SJSA1 (cell line): ENCODE data around the gene ZC4H2. TPM values are rescaled to one million over a fixed set of nuclear protein-coding genes. Genes with fewer than 3 reads are reported as not detected.
"Not testable (repeated sequence)": the region's sequence is repeated elsewhere in the genome, so short reads cannot be mapped to it uniquely, and the experiment has no call there.

Experiments
- DNase-seq, 2 experiments: peaks; one replicate each; pipeline ENCODE4 v3.0.0-alpha.2; 2015 to 2020; ENCODE audit warnings: low spot score in 2 of 2, low read depth in 1 of 2
- H3K27ac ChIP-seq: fragments of 250-450 bp; sonication (Bioruptor Pico); 2 replicates; pipeline ENCODE4 v1.5.1; 2020; ENCODE audit warnings: mild to moderate bottlenecking, moderate library complexity
- H3K27me3 ChIP-seq: fragments of 250-450 bp; sonication (Bioruptor Pico); replicated peaks from 2 replicates; pipeline ENCODE4 v1.5.1; 2020; ENCODE audit warnings: mild to moderate bottlenecking, moderate library complexity
- H3K36me3 ChIP-seq: fragments of 250-450 bp; sonication (Bioruptor Pico); 2 replicates; pipeline ENCODE4 v1.5.1; 2020; ENCODE audit warnings: mild to moderate bottlenecking
- H3K4me1 ChIP-seq: fragments of 250-450 bp; sonication (Bioruptor Pico); replicated peaks from 2 replicates; pipeline ENCODE4 v1.6.1; 2021; ENCODE audit warnings: mild to moderate bottlenecking
- H3K4me3 ChIP-seq: fragments of 250-450 bp; sonication (Bioruptor Pico); 2 replicates; pipeline ENCODE4 v1.5.1; 2020; ENCODE audit warnings: mild to moderate bottlenecking
- H3K9me3 ChIP-seq: fragments of 250-450 bp; sonication (Bioruptor Pico); replicated peaks from 2 replicates; pipeline ENCODE4 v1.5.1; 2020; ENCODE audit warnings: mild to moderate bottlenecking
- total RNA-seq: library from RNA; depleted of rRNA; stranded (reverse); fragments of >200 nt; shearing (Covaris generic); gene quantifications from 2 replicates; pipeline ENCODE4 v1.2.3, GENCODE V29; 2014; rRNA removed

The ZC4H2 gene, protein sequence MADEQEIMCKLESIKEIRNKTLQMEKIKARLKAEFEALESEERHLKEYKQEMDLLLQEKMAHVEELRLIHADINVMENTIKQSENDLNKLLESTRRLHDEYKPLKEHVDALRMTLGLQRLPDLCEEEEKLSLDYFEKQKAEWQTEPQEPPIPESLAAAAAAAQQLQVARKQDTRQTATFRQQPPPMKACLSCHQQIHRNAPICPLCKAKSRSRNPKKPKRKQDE
- 2.2 and 4.4 TPM in 2 replicates for total RNA-seq

DNA sequence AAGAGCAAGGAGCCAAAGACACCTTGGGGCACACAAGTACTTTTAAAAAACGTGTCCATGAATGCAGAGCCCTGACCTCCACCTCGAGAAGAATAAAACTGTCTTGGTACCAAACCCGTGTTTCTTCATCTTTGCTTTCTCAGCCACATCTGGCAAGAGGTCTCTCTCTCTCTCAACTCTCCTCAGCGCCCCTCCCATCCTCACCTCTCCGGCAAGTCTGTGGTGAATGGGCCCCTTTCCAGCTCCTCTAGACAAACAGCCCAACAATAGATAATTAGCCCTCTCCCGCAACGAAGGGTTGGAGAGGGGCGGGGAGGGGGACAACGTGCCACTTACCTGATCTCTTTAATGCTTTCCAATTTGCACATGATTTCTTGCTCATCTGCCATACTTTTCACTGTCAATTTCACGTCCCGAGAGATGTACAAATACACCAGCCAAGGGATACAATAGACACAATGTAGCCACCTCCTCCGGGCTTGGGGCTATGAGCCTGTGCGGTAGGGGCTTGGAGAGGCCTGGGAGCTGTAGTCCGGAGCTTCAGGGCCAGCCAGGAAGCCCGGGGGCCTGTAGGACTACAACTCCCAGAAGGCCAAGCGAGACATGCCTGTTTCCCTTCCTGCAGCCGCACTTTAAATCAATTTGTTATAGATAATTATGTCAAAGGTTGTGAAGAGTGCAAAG lies at the start of gene ZC4H2:
ZC4H2 (minus strand) TSS at position 462 of the 684 bp plus-strand sequence; CDS start at position 389, 73 bp downstream.
- DNase-seq = peak; percentile 37 to 60
- Histone ChIP-seq H3K9me3 (no peaks in the 10 kb centered on the region), H3K4me1 (no peaks in the 10 kb centered on the region), H3K36me3 (no peaks in the 10 kb centered on the region), H3K4me3 (peak within 1 kb of the TSS; percentile 42), H3K27me3 (no peaks in the 10 kb centered on the region), H3K27ac (no peak within 1 kb of the TSS)

DNA sequence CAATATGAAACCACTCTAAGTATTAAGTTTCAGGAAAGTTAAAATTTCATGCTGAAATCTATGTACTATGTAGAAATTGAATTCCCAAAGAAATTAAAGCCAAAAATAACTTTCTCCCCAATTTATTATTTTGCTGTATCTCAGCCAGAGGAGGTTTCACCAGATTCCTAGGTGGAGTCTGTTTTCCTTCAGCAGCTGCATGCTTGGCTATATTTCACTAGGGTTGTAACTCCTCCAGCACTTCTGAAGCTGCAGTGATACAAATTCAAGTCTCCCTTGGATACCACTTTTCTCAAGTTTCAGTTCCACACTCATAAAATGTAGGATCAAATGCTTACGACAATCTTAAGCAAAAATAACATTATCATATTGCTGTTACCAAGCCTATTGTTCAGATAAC lies 41.2 kb upstream of the ZC4H2 start:
- Histone ChIP-seq H3K4me1 (no peaks in the 10 kb centered on the region), H3K27ac (no peak overlapping the region), H3K9me3 (no peaks in the 10 kb centered on the region), H3K4me3 (no peak overlapping the region), H3K36me3 (no peaks in the 10 kb centered on the region), H3K27me3 (no peaks in the 10 kb centered on the region)
- DNase-seq = no peak

DNA sequence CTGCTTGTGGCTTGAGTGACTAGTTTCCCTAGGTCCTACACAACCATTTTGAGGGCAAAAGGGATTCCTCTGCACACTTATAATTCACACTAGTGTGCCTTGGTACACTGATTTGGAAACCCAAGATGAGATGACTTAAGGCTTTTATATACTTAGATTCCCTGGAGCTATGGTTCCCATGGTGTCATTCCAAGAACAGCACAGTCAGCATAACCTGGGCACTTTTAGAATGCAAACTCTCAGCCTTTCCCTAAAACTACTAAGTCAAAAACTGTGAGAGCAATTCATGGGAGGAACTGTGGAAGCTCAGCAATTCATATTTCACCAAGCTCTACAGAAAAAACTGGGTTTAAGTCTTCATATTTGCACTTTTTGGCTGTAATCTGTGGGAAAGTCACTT lies 38.0 kb upstream of the ZC4H2 start:
- H3K27me3 ChIP-seq = no peaks in the 10 kb centered on the region
- no peaks in the 10 kb centered on the region for H3K4me1 ChIP-seq
- no peaks in the 10 kb centered on the region for H3K9me3 ChIP-seq
- H3K36me3 ChIP-seq = no peaks in the 10 kb centered on the region
- no peak overlapping the region for H3K27ac ChIP-seq
- no peak for DNase-seq
- no peak overlapping the region for H3K4me3 ChIP-seq

DNA sequence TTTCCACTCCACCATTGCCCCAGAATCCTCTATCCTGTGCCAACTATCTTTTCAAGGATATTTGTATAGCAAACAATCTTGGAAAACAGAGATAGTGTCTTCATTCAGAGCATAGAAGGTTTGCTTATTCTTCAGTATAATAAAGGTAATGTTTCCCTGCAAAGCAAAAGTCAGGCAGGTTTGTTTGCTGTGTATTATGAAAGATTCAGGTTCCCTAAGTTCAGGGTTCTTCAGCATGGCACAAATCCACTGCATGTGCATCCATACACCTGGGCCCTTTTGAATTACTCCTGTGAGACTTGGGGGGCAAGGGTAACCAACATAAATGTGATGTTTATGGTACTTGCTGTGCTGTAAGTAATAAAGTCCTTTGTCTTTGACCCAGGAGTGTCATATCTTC lies 33.2 kb upstream of the ZC4H2 start:
- Histone ChIP-seq H3K9me3 (no peaks in the 10 kb centered on the region), H3K27ac (no peak overlapping the region), H3K4me3 (no peak overlapping the region), H3K27me3 (no peaks in the 10 kb centered on the region), H3K4me1 (no peaks in the 10 kb centered on the region), H3K36me3 (no peaks in the 10 kb centered on the region)
- DNase-seq = no peak

DNA sequence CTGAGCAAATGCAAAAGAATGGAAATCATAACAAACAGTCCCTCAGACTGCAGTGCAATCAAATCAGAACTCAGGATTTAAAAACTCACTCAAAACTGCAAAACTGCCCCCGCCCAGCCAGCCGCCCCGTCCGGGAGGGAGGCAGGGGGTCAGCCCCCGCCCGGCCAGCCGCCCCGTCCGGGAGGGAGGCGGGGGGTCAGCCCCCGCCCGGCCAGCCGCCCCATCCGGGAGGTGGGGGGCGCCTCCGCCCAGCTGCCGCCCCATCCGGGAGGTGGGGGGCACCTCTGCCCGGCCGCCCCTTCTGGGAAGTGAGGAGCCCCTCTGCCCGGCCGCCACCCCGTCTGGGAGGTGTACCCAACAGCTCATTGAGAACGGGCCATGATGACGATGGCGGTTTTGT lies 26.0 kb upstream of the ZC4H2 start:
- not testable (repeated sequence) for DNase-seq, H3K4me3 ChIP-seq, H3K27me3 ChIP-seq, H3K27ac ChIP-seq, H3K36me3 ChIP-seq, H3K9me3 ChIP-seq, H3K4me1 ChIP-seq

DNA sequence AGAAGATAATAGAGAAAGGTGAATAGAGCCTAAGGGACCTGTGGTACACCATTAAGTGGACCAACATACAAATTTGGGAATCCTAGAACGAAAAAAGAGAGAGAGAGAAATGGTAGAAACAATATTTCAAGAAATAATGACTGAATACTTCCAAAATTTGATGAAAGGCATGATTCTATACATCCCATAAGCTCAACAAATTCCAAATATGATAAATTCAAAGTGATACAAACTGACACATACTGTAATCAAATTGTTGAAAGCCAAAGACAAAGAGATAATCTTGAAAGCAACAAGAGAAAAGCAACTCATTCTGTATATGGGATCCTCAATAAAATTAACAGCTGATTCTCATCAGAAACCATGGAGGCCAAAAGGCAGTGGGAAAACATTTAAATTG lies 20.6 kb upstream of the ZC4H2 start:
- no peaks in the 10 kb centered on the region for H3K4me1 ChIP-seq

DNA sequence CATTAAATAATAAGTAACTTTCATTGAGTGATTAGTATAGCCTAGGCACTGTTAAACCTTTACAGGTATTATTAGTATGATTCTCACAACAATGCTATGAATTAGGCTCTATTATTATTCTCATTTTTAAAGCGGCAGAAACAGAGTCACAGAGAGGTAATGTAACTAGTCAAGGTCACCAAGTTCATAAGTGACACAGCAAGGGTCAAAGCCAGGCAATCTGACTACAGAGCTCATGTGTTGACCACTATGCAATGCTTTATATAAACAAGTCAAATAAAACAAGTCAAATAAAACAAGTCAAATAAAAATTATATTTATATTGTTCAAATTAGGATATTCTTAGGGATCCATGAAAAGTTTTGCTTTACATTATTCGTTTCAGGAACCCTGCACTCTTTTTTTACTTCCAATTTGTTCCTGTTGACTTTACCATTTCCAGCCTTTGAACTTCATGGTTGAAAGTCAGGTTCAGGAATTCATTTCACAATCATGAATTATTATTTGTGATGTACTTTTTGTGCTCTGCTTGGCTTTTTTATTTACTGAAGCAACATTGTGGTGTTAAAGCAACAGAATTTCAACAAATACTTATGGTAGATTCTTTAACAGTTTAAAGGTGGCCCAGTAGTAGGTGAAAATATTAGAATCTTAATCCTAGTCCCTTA lies 18.0 kb upstream of the ZC4H2 start:
- H3K27me3 ChIP-seq = no peaks in the 10 kb centered on the region
- no peak overlapping the region for H3K4me3 ChIP-seq
- no peaks in the 10 kb centered on the region for H3K9me3 ChIP-seq
- no peaks in the 10 kb centered on the region for H3K36me3 ChIP-seq
- no peak for DNase-seq
- H3K4me1 ChIP-seq = no peaks in the 10 kb centered on the region
- H3K27ac ChIP-seq = no peak overlapping the region

More for the DNA sequence above, 20.6 kb upstream of the ZC4H2 start:
- H3K27ac ChIP-seq = no peak overlapping the region
- no peaks in the 10 kb centered on the region for H3K36me3 ChIP-seq
- no peaks in the 10 kb centered on the region for H3K27me3 ChIP-seq
- no peaks in the 10 kb centered on the region for H3K9me3 ChIP-seq
- DNase-seq = no peak
- no peak overlapping the region for H3K4me3 ChIP-seq

DNA sequence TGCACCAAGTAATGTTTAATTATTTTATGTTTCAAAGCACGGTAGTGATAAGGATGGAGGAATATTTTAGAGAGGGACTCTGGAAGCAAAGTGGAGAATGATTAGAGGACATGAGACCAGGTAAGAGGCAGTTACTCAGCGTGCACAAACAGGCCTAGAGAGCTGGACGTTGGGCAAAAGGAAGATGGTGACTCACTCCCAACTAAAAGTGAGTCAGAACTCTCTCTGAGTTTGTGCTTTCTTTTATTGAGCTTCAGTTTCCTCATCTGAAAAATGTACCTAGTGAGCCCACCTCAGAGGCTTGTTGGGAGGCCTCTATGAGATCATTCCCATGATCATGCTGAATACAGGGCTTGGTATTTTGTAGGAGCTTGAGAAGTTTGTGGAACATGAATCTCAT lies 1.6 kb upstream of the ZC4H2 start:
- H3K27ac ChIP-seq = no peak overlapping the region
- no peaks in the 10 kb centered on the region for H3K9me3 ChIP-seq
- no peaks in the 10 kb centered on the region for H3K36me3 ChIP-seq
- H3K4me1 ChIP-seq = no peaks in the 10 kb centered on the region
- no peak overlapping the region for H3K4me3 ChIP-seq
- no peaks in the 10 kb centered on the region for H3K27me3 ChIP-seq
- DNase-seq = no peak

DNA sequence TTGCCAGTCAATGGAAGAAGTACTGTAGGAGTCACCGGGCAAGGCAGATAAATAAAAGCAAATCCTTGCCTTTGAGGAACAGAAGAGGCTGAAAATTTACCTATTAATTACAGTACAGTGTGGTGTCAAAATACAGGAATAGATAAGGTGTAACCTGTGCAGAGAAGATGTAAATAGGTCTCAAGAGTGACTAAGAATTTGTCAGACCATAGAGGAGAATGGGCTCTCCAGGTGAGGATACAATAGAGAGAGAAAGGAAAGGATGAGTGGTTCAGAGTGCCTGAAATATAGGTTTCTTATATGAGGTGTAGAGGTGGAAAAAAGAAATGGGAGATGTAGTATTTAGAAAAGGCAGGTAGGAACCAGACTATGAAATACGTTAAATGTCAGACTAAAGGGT lies 801 bp upstream of the ZC4H2 start:
- no peaks in the 10 kb centered on the region for H3K27me3 ChIP-seq
- no peak overlapping the region for H3K4me3 ChIP-seq
- H3K36me3 ChIP-seq = no peaks in the 10 kb centered on the region
- H3K4me1 ChIP-seq = no peaks in the 10 kb centered on the region
- no peak overlapping the region for H3K27ac ChIP-seq
- DNase-seq = no peak
- no peaks in the 10 kb centered on the region for H3K9me3 ChIP-seq

DNA sequence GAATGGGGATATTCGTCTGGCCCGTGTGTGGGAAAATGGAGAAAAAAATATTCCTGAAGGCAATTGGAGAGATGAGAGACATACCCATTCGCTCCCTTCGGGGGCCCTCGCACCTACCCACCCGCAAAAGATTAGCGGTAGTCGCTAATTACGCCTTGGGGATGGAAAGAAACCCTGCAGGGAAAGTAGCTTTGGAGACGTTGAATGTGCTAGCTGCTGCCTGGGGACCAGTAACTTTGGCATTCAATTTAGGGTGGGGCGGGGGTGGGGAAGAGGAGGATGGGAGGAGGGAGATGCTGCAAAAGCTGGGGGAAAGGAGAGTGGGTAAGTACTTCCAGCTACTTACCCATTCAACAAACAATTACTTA lies 407 bp upstream of the ZC4H2 start:
- no peak for DNase-seq
- no peaks in the 10 kb centered on the region for H3K36me3 ChIP-seq
- peak overlapping the region; percentile 42 for H3K4me3 ChIP-seq
- H3K4me1 ChIP-seq = no peaks in the 10 kb centered on the region
- H3K9me3 ChIP-seq = no peaks in the 10 kb centered on the region
- no peaks in the 10 kb centered on the region for H3K27me3 ChIP-seq
- no peak overlapping the region for H3K27ac ChIP-seq

DNA sequence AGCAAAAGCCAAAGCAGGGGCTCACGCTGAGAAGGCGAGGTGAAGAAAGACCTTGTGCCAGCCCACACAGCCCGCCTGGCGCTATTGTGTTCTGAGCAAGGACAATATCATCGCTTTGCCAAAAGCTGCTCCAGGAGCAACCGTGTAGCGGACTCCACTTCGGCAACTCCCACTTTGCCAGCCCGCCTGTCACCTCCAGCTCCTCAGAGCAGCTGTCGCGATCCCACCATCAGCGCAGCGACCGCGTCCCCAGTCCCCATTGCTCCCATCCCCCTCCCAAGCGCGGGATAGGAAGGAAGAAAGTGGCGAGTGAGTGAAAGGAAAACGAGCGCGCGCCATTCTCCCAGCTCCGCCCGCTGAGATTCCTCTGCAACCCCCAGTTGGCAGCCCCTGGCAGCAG lies 759 bp downstream of the ZC4H2 start:
- Histone ChIP-seq H3K4me3 (peak overlapping the region; percentile 42), H3K27me3 (no peaks in the 10 kb centered on the region), H3K36me3 (no peaks in the 10 kb centered on the region), H3K4me1 (no peaks in the 10 kb centered on the region), H3K27ac (no peak overlapping the region), H3K9me3 (no peaks in the 10 kb centered on the region)
- peak in 1 of 2 experiments; percentile 12 for DNase-seq

DNA sequence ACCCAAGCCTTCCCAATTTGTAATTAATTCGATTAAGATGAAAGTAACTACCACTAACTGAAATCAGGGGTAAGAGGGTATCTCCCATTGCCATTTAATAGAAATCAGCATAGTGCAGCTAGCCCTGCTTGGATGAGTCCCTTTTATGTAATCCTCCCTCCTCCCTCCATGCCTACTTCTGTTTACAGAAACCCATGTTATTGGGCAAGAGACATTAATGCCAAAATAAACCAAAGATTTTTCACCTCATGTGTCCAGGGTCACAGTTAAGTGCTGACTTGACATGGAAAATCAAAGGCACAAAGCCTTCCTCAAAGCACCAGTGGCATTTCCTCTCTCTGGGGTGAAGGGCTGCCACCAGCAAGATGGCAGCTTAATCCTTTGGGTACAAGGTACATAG lies 50.8 kb downstream of the ZC4H2 start:
- H3K9me3 ChIP-seq = no peaks in the 10 kb centered on the region
- H3K27me3 ChIP-seq = no peaks in the 10 kb centered on the region
- no peaks in the 10 kb centered on the region for H3K4me1 ChIP-seq
- no peak overlapping the region for H3K27ac ChIP-seq
- H3K4me3 ChIP-seq = no peak overlapping the region
- DNase-seq = no peak
- H3K36me3 ChIP-seq = no peaks in the 10 kb centered on the region

DNA sequence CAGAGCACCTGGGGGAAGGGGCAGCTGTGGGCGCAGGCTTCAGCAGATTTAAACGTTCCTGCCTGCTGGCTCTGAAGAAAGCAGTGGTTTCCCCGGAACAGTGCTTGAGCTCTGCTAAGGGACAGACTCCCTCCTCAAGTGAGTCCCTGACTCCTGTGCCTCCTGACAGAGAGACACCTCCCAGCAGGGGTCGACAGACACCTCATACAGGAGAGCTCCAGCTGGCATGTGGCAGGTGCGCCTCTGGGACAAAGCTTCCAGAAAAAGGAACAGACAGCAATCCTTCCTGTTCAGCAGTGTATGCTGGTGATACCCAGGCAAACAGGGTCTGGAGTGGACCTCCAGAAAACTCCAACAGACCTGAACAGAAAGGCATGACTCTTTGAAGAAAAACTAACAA lies 68.1 kb downstream of the ZC4H2 start:
- H3K9me3 ChIP-seq = no peaks in the 10 kb centered on the region
- no peak overlapping the region for H3K4me3 ChIP-seq
- no peaks in the 10 kb centered on the region for H3K36me3 ChIP-seq
- H3K4me1 ChIP-seq = no peaks in the 10 kb centered on the region
- no peak overlapping the region for H3K27ac ChIP-seq
- no peaks in the 10 kb centered on the region for H3K27me3 ChIP-seq
- DNase-seq = no peak

DNA sequence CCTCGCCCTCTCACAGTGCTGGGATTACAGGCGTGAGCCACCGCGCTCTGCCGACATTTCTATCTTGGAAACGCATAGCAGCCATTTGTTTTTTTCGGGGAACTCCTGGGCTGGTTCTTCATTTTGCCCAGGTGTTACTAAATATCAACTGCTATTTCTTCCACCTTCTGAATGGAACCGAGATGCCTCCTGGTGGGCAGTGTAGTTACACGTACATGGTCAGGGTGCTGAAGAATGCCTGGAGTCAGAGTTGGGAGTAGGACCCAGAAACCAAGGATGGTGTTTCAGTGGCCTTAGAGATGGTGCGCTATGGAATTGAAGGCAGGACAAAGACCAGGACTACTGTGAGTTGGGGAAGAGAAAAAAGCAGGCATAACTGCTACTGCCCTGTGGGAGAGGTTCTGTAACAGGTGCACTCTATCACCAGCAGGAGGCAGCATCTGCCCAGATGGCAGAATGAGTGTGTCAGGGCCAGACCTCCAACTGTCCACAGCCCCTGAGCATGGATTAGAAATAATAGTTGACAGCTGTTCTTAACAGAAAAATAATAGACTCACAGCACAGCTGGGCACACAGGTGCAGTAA lies 81.7 kb downstream of the ZC4H2 start:
- no peak overlapping the region for H3K27ac ChIP-seq
- no peaks in the 10 kb centered on the region for H3K9me3 ChIP-seq
- no peaks in the 10 kb centered on the region for H3K27me3 ChIP-seq
- H3K36me3 ChIP-seq = no peaks in the 10 kb centered on the region
- no peaks in the 10 kb centered on the region for H3K4me1 ChIP-seq
- no peak for DNase-seq
- H3K4me3 ChIP-seq = no peak overlapping the region
